ENCODE measurements around the gene NFYC. TPM values are rescaled to one million over a fixed set of nuclear protein-coding genes. Genes with fewer than 3 reads are reported as not detected.
"Not testable (repeated sequence)": the region's sequence is repeated elsewhere in the genome, so short reads cannot be mapped to it uniquely, and the experiment has no call there.

NFYC gene
- total and polyA plus RNA-seq, 2 of the 8 experiments (the other 6 are each of a cell fraction or from before 2014, with no cell fraction given), result 54.1 to 124 TPM

- H3K9ac ChIP-seq (replicated peaks in 1 of 4; ENCODE audit: extremely low read depth in 1 of 4, low read depth in 3 of 4, low read length in 3 of 4); H2AFZ ChIP-seq (ENCODE audit: low read length); H4K20me1 ChIP-seq (replicated peaks in 1 of 2; ENCODE audit: control insufficient read depth in 1 of 2, insufficient read depth in 2 of 2, low read length in 2 of 2); H3K79me1 ChIP-seq (ENCODE audit: low read depth, low read length); H4K91ac ChIP-seq (replicated peaks; ENCODE audit: insufficient read length, low read length); H3K4me2 ChIP-seq (ENCODE audit: insufficient read depth in 1 of 2, low read depth in 2 of 2, low read length in 2 of 2); H3K14ac ChIP-seq (ENCODE audit: insufficient read length); H3K4ac ChIP-seq (replicated peaks; ENCODE audit: insufficient read length, low read depth, low read length); H3K27ac ChIP-seq (ENCODE audit: low read depth, low read length); H2BK20ac ChIP-seq (ENCODE audit: low read length); H3K4me3 ChIP-seq (ENCODE audit: extremely low read depth in 1 of 4, insufficient read depth in 2 of 4, low read depth in 3 of 4, low read length in 4 of 4); H2AK5ac ChIP-seq (ENCODE audit: low read depth, low read length); H2BK5ac ChIP-seq (ENCODE audit: low read depth, low read length); H4K5ac ChIP-seq (ENCODE audit: insufficient read length, low read depth, low read length); H4K8ac ChIP-seq (ENCODE audit: extremely low read depth, insufficient read depth, low read length); H3K56ac ChIP-seq (replicated peaks; ENCODE audit: insufficient read length, low read depth, low read length); H2BK12ac ChIP-seq (ENCODE audit: low read depth, low read length); H3K36me3 ChIP-seq (ENCODE audit: control insufficient read depth in 2 of 4, insufficient read depth in 4 of 4, low read length in 3 of 4); FAIRE-seq; DNase-seq (ENCODE audit: low read depth in 1 of 2, low spot score in 2 of 2); H3K4me1 ChIP-seq (replicated peaks in 1 of 4; ENCODE audit: control insufficient read depth in 3 of 4, insufficient read depth in 4 of 4, low read length in 3 of 4); H3K23ac ChIP-seq (ENCODE audit: insufficient read length); H2BK15ac ChIP-seq (ENCODE audit: low read length); H3K18ac ChIP-seq (ENCODE audit: extremely low read depth, low read length); H2BK120ac ChIP-seq (replicated peaks; ENCODE audit: low read depth, low read length); H3K23me2 ChIP-seq (ENCODE audit: low read depth, low read length); H3K9me3 ChIP-seq (ENCODE audit: insufficient read depth in 2 of 2, low read depth in 1 of 2, low read length in 1 of 2); H3K27me3 ChIP-seq (replicated peaks in 1 of 4; ENCODE audit: control insufficient read depth in 3 of 4, extremely low read depth in 1 of 4, insufficient read depth in 3 of 4, low read length in 3 of 4): not testable (repeated sequence)
- peaks cover 9 to 81% of the 10 kb centered on the region in 2 experiments for H3K79me2 ChIP-seq (ENCODE audit: control insufficient read depth in 1 of 2, insufficient read depth in 2 of 2, low read length in 2 of 2)
- ChIA-PET POLR2A (ENCODE audit: partially characterized antibody) (interaction anchor here (17.0 kb wide), 1 partner anchor 11 kb away, joined by 293 read pairs; the partner anchor contains the start of gene NFYC), CTCF (ENCODE audit: partially characterized antibody) (interaction anchor here (0.8 to 2.4 kb wide), 9 partner anchors 8 to 195 kb away, joined by 3 to 10 read pairs (median 3); no protein-coding TSS in a partner anchor)
- WGBS, 2 experiments (ENCODE audit: extremely low coverage in 1 of 2, insufficient coverage in 1 of 2, insufficient read length in 1 of 2, insufficient replicate concordance in 2 of 2, low coverage in 1 of 2, low lambda C conversion rate in 2 of 2, missing lambda C conversion rate in 1 of 2), result 95% methylated on average over 9 of the region's 9 CpGs; no CpG with 5 or more reads in 1 of the 2 experiments
Observed at GRCh38 chr1:40702810-40703209, 11.3 kb downstream of the NFYC start.
